T-helper 2 cell (primary cell): Measurements from ENCODE around the gene DVL2.
"Not testable (repeated sequence)": the region's sequence is repeated elsewhere in the genome, so short reads cannot be mapped to it uniquely, and the experiment has no call there.

ENCODE experiments used
- DNase-seq, 5 experiments: peaks; one replicate each; pipeline versions ENCODE4 v3.0.0 to v3.0.0-alpha.2; 2012 to 2022

Gene DVL2

DNA sequence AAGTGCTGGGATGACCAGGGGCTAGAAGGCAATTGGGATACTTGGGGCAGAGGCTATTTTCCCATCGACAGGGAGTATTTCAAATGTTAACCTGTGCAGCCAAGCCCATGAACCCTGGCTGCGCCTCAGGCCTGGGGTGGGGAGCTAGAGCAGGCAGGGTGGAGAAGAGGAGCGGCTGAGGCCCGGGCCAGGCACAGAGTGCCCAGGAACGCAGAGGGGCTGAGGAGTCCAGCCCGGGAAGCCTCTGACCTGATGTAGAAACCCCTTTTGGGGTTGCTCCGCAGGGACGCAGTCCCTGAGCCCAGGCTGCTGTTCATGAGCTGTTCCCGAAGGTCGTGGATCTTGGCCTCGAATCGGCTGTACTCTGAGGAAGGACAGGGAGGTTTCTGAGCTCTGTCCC, 38.3 kb downstream of the DVL2 start:
- DNase-seq = no peak

- DNase-seq = no peak
Measured at GRCh38 chr17:7192271-7192937, 41.9 kb downstream of the DVL2 start.

DNA sequence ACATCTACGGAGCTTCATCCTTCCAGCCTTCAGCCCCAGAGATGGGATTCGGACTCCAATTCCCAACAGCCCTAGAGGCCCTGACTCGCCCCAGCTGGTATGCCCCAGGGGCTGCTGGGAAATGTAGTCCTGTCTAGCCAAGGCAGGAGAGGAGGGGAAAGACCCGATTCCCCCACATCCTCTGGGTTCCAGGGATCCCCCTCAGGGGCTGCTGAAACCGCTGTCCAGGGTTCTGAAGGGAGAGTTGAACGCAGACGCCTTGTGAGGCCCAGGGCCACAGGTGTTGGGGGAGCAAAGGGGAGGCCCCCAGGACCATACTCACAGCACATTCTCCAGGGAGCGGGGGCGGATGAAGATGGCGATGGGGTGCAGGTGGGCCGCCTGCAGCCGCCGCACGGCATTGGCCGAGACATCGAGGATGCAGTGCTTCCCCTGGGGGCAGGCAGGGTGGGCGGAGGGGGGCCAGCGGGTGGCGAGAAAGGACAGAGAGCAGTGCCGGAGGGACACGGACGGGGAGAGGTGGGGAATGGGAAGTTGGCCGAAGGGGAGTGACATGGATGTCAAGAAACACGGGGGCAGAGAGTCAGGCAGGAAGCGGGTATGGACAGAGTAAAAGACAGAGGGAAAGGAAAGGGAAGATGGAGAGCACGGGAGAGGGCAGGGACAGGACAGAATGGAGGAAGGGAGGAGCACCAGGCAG, 42.6 kb downstream of the DVL2 start:
- peak in 1 of 5 experiments; percentile 35 for DNase-seq

DNA sequence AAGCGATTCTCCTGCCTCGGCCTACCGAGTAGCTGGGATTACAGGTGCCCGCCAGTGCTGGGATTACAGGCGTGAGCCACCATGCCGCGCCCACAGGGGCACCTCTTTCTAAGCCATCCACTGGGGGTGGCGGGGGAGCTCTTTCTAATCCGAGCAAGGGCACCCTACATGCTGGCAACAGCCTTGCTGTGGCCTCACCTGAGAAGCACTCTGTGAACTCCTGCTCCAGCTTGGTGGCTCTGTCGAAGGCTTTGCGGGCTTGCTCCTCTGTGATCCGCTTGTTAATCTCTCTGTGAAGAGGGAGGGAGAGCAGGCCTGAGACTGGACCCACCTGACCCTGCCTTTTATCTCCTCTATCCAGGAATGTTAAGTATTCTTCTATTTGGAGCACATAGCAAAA, 43.2 kb downstream of the DVL2 start:
- no peak for DNase-seq

DNA sequence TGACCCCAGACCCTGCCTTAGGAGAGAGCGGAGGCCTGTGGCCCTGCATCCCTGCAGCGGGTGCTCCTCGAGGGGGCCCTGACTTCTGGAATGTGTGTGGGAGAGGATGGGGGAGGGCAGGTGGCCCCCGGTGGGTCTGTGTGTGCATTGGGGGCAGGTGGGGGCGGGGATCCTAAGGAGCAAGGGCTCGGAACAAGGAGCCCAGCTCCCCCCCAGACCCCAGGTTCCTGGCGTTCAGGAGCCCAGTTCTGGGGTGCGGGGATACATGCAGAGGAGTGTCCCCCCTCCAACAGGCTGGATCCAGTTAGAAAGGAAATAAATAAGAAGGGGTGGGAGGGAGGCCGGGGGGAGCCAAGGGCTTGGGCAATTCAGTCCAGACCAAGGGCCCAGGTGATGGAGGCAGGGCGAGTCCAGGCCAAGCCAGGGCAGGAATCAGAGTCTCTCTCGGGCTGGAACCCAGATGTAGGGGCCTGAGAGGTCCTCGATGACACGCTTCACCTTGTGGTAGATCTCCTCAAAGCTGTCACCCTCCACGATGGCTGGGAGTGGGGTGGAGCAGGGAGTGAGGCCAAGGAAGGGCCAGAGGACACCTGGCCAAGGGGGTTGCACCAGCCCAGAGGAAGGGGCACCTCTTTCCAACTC, 43.9 kb downstream of the DVL2 start:
- DNase-seq = no peak

GRCh38 chr17:7186241-7186640, 48.1 kb downstream of the DVL2 start:
- no peak for DNase-seq

DNA sequence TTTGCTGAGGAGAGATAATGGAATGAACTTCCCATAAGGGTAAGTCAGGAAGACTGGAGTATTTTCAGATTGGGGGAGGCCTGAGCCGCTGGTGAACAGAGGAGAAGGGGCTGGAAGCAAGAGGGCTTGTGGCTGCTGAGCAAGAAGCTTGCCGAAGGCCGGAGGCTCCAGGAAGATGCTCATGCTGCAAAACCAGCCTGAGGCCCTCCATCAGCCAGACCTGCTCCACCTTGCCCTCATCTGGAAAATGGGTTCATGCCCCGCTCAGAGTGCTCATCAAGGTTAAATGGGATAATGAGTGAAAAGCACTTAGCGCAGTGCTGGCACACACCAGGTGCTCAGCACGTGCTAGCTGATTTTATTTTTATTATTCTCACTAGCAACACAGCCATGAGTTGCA, 49.7 kb downstream of the DVL2 start:
- DNase-seq = no peak

DNA sequence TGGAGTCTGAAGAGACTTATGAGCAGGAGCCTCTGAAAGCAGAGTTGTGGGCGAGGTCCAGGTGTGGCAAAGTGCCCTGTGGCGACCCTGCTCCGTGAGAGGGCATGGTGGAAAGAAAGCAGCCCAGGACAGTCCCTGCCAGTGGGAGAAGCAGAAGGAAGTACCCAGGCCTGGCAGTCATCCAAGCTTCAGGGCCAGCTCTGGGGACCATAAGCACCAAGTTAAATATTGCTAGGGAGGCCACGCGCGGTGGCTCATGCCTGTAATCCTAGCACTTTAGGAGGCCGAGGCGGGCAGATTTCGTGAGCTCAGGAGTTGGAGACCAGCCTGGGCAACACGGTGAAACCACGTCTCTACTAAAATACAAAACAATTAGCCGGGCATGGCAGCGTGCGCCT, 50.2 kb downstream of the DVL2 start:
- DNase-seq = no peak

DNA sequence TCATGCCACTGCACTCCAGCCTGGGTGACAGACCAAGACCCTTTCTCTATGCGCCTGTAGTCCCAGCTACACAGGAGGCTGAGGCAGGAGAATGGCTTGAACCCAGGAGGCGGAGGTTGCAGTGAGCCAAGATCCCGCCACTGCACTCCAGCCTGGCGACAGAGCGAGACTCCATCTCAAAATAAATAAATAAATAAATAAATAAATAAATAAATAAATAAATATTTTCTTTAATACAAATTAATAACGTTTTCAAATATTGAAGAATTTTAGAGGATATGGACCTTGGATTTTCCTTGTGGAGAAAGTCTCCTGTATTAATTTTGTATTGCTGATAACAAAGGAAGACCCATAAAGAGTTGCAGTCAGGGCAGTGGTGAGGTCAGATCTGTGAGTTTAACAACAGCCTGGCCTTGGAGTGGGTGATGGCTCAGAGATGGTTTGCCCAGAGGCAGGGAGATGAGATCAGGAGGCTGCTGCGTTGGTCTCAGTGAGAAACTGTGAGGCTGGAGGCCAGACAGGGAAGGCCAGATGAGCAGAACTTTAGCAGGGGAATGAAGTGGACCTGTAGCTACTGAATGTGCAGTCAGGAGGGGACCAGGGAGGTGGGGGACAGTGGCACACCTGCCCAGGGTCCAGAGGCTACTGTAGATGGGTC, 50.8 kb downstream of the DVL2 start:
- DNase-seq = no peak

DNA sequence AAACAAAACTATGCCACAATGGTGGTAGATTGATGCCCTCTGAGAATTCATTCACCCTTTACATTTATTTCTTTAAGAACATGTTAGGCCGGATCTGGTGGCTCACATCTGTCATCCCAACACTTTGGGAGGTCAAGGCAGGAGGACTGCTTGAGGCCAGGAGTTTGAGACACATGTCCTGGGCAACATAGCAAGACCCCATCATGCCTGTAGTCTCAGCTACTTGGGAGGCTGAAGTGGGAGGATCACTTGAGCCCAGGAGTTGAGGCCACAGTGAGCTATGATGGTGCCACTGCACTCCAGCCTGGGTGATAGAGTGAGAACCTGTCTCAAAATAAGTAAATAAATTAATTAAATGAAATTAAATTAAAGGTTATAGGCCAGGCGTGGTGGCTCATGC, 52.2 kb downstream of the DVL2 start:
- DNase-seq = not testable (repeated sequence)

- DNase-seq = no peak
Measured at GRCh38 chr17:7179317-7180254, 54.7 kb downstream of the DVL2 start, which contains the start of gene ASGR1. Gene ASGR1 (minus strand): TSS chr17:7179370. CDS start chr17:7178563, 807 bp downstream.

DNA sequence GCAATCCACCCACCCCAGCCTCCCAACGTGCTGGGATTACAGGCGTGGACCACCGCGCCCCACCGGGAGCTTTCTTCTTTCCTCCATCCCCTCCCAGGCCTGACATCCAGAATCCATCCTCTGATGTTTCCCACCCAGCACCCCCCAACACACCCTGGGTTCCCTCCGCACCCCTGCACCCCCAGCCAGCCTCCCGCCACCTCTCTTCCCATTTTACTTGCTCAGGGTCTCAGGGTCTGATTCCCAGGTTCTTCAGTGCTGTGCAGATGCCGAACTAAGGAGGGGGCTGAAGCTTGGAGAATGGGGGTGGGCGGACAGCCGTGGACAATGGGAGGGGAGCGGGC, 55.4 kb downstream of the DVL2 start:
- DNase-seq = no peak

- no peak for DNase-seq
Measured at GRCh38 chr17:7177954-7178477, 56.3 kb downstream of the DVL2 start.

- peak; percentile 23 to 64 (median 46) for DNase-seq
Measured at GRCh38 chr17:7177191-7177953, 56.9 kb downstream of the DVL2 start.

DNA sequence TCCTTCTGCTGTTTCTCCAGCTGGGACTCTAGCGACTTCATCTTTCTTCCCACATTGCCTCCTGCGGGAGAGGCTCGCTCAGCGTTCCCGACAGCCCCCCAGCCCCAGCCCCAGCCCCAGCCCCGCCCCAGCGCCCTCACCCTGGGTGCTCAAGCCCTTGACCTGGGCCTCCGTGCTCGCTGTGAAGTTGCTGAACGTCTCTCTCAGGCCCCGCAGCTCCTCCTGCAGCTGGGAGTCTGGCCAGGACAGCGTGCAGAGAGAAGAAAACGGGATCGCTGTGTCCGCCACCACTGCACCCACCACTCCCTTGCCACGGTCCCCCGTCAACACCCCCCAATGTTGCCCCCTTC, 57.5 kb downstream of the DVL2 start:
- DNase-seq = no peak

- DNase-seq = no peak
Measured at GRCh38 chr17:7176107-7176840, 58.0 kb downstream of the DVL2 start.
